SW480 (cell line): ENCODE data around the gene VPS39.

Experiments used
- DNase-seq: peaks from one replicate; pipeline ENCODE4 v3.0.0-alpha.2; 2016; ENCODE audit warnings: low spot score

VPS39 gene

GRCh38 chr15:42157981-42158765, 49.9 kb downstream of the VPS39 start:
- peak; percentile 32 for DNase-seq

GRCh38 chr15:42157381-42157780, 50.7 kb downstream of the VPS39 start:
- no peak for DNase-seq

GRCh38 chr15:42156243-42156922, 51.7 kb downstream of the VPS39 start, which contains the start of gene PLA2G4F:
Gene PLA2G4F (minus strand): TSS chr15:42156636. CDS start chr15:42156549, 87 bp downstream.
- DNase-seq = no peak

GRCh38 chr15:42155546-42156242, 52.4 kb downstream of the VPS39 start:
- no peak for DNase-seq

GRCh38 chr15:42154956-42155355, 53.1 kb downstream of the VPS39 start:
- no peak for DNase-seq

- DNase-seq = no peak
These were observed 53.7 kb downstream of the VPS39 start for GRCh38 chr15:42154212-42154941.

- no peak for DNase-seq
These were observed 54.3 kb downstream of the VPS39 start for GRCh38 chr15:42153874-42154211.

GRCh38 chr15:42152921-42153698, 55.0 kb downstream of the VPS39 start:
- DNase-seq = no peak

GRCh38 chr15:42152196-42152920, 55.7 kb downstream of the VPS39 start:
- no peak for DNase-seq

GRCh38 chr15:42151736-42152135, 56.4 kb downstream of the VPS39 start:
- DNase-seq = no peak

- no peak for DNase-seq
These were observed 57.0 kb downstream of the VPS39 start for GRCh38 chr15:42151141-42151561.

- no peak for DNase-seq
These were observed 57.7 kb downstream of the VPS39 start for GRCh38 chr15:42150219-42150970.

- no peak for DNase-seq
These were observed 58.4 kb downstream of the VPS39 start for GRCh38 chr15:42149493-42150218.

GRCh38 chr15:42148808-42149492, 59.2 kb downstream of the VPS39 start:
- no peak for DNase-seq

GRCh38 chr15:42147431-42147735, 60.7 kb downstream of the VPS39 start:
- DNase-seq = no peak

- no peak for DNase-seq
These were observed 61.3 kb downstream of the VPS39 start for GRCh38 chr15:42146551-42147430.

- DNase-seq = no peak
These were observed 62.3 kb downstream of the VPS39 start for GRCh38 chr15:42145546-42146455.
